GM18858 (cell line): ENCODE measurements around the gene KIF1A.

Experiments used
- ATAC-seq: cut with Tn5 transposase; IDR thresholded peaks from one replicate; pipeline ENCODE4 v1.9.1; 2021; ENCODE audit not compliant: unreplicated experiment

Gene KIF1A

DNA sequence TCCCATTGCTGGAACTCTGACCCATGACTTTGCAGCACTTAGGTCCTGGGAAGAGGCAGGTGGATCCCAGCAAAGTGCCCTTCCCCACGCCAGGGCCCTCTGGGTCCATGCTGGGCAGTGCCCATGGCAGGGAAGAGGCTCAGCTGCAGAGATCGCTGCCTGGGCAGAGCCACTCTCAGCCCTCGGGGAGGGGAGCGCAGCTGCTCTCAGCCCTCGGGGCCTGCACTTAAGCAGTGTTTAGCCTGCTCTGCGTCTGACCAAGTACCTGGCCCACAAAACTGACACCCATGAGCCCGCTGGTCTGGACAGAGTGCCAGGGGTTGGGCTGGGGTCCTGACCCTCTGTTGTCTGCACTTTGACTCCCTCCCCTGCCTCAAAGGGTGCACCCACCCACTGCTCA, 82.1 kb downstream of the KIF1A start:
- no peak for ATAC-seq

GRCh38 chr2:240737512-240737911, 82.5 kb downstream of the KIF1A start:
- ATAC-seq, result no peak

GRCh38 chr2:240736281-240737250, 83.5 kb downstream of the KIF1A start:
- ATAC-seq, result no peak

DNA sequence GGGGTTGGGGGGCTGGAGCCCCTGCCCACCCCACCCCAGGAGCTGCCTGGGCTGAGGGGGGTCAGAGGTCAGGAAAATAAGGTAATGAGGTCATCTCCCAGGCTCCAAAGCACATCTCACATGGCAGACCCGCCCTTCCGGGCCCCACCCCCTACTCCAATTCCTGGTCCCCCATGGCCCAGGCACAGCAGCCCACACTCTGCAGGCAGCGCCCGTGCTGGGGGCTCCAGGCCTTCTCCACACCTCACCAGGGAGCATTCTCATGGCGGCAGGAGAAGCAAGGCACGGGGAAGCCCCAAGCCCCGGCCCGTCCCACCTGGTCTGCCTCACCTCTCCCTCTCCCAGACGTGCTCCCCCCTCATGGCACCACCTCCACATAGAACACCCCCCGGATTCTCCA, 84.5 kb downstream of the KIF1A start:
- ATAC-seq, result no peak

- ATAC-seq, result no peak
Observed at GRCh38 chr2:240734756-240735155, 85.3 kb downstream of the KIF1A start.

DNA sequence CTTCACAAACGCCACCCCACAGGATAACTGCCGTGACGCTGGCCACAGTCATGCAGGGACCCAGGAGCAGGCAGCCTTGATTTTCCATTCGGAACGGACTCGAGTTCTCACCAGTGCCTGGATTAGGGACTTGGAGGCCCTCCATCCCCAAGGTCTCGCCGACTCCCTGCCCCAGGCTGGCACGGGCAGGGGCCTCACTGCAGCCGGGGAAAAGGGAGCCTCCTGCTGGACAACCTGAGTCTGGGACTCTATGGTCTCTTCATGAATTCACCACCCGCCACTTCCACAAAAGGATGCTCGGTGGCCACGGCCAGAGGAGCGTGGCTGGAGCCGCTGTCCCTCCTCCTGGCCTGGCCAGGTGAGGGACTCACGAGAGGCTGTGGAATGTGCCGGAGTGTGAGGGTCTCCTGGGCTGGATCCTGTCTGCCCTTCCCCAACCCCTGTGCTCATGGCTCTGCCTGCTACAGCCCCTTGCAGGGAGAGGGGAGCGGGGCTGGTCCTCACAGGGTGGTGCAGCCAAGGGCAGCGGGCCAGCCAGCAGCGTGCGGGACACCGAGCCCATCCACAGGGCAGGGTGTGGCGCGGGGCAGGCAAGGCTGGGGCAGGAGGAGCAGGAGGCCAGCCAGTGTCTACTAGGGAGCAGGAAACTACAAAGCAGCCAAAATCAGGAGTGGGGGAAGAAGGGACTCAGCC, 86.1 kb downstream of the KIF1A start:
- no peak for ATAC-seq

DNA sequence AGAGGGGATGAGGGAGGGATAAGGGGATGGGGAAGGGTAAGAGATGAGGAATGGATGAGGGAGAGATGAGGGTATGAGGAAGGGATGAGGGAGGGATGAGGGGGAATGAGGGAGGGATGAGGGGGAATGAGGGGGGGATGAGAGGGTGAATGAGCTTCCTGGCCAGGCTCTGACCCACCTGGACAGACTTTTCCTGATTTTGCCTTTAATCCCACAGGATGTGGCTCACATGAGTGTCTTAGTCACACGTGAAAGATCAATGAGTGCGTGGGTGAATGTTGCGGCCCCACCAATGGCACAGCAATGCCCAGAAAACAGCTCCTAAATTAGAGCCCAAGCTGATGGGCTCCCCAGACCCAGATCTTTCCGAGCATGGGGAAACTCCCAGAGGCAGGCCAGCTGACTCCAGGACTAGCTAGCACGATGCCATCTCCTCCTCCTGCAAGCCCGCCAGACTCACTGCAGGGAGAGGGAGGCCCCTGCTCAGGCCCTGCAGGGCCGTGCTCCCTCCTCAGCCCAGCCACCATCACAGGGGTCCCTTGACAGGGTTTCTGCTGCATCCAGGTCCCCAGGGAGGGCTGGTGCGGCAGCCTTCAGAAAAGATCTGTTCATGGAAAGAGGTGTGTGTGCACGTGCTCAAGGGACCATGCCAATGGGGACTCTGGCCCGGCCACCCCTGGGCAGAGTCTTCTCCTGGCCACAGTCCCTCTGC, 87.0 kb downstream of the KIF1A start:
- ATAC-seq, result no peak

DNA sequence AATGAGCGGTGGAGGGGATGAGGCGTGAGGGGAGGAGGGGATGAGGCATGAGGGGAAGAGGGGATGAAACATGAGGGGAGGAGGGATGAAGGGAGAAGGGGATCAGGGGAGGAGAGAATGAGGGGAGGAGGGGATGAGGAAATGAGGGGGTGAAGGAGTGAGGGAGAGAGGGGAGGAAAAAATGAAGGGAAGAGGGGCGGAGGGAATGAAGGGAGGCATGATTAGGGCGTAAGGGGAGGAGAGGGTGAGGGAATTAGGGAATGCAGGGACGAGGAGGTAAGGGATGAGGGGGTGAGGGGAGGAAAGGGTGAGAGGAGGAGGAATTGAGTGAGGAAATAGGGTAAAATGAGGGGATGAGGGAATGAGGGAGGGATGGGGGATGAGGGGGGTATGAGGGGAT, 87.8 kb downstream of the KIF1A start:
- ATAC-seq, result no peak

GRCh38 chr2:240731178-240731545, 88.9 kb downstream of the KIF1A start:
- no peak for ATAC-seq

- no peak for ATAC-seq
Observed at GRCh38 chr2:240730501-240731177, 89.4 kb downstream of the KIF1A start.

DNA sequence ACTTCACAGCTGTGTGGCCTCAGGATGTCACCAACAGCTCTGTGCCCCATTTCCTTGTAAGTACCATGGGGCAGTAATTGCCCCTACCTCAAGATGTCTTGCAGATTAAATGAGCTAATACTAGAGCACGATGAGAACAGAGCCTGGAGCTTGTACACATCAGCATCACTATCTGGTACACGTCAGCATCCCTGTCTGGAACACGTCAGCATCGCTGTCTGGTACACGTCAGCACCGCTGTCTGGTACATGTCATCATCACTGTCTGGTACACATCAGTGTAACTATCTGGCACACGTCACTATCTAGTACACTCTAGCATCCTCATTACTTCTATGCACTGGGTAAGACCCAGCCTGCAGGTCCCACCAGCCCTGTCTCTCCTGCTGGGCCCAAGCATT, 91.2 kb downstream of the KIF1A start:
- ATAC-seq, result no peak

DNA sequence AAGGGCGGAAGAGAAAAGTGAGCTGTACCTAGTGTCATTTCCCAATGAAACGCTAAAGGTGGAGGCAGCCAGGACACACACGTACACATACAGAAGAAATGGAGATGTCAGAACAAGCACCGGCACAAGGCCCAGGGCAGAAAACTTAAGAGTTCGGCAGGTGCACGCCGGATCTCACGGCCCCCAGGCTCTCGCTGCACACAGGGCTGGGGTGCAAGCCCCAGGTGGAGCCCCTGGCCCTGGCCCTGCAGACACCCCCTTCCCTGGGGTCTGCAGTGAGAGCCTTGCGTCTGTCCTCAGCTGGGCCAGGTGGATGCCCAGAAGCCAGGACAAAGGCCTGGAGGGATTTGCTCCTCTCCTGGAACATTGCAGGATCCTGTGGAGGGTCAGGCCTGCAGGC, 91.7 kb downstream of the KIF1A start:
- ATAC-seq, result no peak

DNA sequence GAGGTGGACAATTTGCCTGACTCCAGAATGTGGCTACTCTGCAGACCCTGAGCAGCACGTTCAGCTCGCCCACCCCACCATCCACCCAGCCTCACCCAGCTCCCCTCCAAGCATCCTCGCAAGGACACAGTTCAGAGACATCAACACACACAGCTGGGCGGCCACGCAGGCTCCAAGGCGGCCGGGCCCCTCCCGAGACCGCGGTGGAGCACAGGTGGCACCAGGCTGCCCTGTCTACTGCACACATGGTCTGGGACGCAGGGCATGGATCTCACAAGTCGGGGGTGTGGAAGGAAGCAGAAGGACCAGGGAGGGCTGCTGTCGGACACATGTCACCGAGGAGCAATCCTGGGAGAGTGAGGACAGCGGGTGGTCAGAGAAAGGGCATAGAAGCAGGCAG, 92.1 kb downstream of the KIF1A start:
- no peak for ATAC-seq

GRCh38 chr2:240727439-240727838, 92.6 kb downstream of the KIF1A start:
- ATAC-seq, result no peak

DNA sequence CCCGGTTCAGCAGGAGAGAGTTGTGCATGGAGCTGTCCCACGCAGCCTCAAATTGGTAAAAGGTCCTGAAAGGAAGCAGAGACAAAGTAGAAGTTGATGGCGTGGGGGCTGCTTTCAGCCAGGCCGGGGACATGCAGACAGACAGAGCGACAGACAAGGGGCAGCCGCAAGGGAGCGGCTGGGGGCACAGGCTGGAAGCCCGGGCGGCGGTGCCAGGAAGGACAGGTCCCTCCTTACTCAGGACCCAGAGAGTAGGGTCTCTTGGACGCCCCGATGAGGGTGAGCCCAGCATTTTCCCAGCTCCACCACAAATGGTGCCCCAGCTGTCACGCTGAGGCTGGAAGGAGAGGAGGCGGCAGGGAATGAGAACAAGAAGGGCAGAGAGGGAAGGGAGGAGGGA, 93.1 kb downstream of the KIF1A start:
- ATAC-seq, result no peak

DNA sequence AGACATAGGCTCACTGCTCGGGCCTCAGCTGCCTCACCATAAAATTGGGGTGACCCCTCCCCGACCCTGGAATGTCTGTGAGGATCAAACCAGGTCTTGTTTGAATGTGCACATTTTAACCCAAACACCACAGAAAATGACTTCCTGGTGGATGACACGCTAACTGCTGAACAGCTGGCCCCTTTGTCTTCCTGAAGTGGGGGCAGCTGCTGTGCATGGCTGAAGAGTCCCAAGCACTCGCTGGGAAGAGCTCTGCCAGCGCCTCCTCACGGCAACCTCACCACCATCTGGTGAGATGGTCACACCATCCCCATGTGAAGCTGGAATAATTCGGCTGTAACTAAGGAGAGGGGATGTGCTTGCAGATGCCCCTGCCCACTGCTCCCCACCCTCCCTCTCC, 94.3 kb downstream of the KIF1A start:
- no peak for ATAC-seq

GRCh38 chr2:240725266-240725665, 94.8 kb downstream of the KIF1A start:
- ATAC-seq, result no peak

DNA sequence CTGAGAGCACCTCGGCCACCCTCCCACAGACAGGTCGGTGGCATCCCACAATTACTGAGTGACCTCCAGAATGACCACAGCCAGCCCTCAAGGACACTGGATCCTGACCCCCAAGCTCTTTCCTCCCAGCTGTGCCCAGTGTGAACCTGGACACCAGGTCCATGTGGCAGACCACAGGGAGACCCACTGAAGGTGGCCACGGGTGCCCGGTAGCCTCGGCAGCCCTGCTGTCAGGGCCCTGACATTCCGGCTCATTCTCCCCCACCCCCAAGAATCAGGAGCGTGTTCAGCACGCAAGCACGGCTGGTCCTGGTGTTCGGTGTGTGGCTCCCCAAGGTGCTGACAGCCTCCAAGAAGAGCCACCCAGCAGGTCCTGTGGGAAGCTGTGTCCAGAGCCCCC, 95.6 kb downstream of the KIF1A start:
- ATAC-seq, result no peak

- no peak for ATAC-seq
Observed at GRCh38 chr2:240723851-240724250, 96.2 kb downstream of the KIF1A start.

DNA sequence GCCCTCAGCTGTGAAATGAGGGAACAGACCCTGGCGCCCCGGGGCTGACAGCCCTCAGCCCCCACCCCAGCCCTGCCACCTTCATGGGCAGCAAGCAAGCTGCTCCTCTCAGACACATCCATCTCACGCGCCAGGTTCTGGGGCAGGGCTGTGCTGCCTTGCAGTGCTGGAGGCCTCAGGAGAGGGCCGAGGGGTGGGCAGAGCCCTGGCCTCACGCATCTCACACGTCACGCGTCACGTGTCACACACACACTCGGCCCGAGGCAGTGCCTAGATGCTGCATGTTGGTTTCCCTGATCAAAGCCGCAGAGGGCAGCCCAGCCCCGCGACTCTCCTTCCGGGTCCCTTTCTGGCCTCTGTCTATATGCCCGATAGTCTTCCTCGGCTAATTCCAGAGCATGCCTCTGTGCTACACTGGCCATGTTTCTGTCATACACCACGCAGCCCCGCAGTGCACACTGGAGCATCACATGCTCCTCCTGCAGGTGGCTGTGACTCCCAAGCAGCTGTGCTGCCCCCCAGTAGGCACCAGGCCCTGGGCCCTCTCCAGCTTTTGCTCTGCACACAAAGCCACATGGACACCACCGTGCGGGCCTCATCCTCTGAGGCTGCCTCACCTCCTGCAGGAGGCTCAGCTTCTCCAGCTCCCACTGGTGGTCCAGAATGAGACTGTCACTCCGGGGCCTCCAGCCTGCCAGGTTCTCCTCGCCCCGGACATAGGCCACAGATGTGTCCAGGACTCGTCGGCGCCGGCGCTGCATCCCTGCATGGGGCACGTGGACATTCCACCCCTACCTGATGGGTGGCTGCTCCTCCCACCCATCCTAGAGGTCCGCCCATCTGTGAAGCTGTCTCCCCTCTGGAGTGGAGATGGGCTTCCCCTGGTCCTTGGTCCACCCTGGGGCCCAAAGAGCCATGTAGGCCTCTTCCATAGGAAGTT, 97.0 kb downstream of the KIF1A start:
- no peak for ATAC-seq
